Measurements from ENCODE around the gene RAB30.

The RAB30 gene

DNA sequence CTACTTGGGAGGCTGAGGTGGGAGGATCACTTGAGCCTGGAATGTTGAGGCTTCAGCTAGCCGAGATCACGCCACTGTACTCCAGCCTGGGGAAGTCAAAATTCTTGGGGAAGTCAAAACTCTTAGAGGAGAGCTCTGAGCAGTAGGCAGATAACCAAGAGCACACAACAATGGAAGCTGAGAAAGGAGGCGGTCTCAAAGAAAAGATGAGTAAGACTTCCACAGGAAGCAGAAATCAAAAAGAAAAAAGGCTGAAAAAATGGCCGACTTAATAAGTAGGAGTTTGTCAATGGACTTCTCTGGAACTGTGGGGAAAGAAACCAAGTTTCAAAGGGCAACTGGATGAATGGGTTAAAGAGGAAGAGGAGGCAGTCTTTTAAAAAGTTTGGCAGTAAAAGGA is 32.1 kb downstream of the RAB30 start:
- DNase-seq (ENCODE audit: low read depth, low spot score), result no peak

DNA sequence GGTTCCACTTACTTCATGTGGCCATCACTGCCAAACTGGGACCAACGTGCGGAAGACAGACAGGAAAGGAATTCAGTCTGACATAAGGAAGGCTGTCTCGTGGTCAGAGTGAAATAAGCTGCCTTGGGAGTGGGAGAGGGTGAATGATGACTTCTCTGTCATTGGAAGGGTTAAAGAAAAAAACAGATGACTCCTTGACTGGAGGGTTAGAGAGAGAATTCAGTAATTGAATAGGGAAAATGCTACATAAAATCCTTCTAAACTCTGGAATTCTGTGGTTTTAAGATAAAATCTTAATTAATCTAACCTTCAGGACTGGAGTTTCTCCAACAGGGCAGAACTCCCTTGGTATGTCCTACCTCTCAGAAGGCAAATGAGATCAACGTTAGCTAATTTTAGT is 33.8 kb downstream of the RAB30 start:
- no peak for DNase-seq (ENCODE audit: low read depth, low spot score)

DNA sequence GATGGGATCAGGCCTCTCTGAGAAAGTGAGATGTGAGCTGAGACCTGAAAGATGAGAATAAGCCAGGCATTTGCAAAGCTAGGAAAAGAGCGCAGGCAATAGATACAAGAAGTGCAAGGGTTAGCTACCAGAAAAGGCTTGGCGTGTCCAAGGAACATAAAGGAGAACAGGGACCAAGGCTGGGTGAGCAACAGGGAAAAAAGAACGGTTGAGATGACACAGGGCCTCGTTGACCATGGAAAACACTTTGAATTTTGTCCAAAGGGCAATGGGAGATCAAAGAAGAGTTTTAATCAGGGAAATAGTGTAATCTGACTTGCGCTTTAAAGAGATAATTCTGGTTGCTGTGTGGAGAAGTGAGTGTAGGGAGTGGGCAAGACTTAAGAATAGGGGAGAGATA is 35.0 kb downstream of the RAB30 start:
- DNase-seq (ENCODE audit: low read depth, low spot score), result no peak

DNA sequence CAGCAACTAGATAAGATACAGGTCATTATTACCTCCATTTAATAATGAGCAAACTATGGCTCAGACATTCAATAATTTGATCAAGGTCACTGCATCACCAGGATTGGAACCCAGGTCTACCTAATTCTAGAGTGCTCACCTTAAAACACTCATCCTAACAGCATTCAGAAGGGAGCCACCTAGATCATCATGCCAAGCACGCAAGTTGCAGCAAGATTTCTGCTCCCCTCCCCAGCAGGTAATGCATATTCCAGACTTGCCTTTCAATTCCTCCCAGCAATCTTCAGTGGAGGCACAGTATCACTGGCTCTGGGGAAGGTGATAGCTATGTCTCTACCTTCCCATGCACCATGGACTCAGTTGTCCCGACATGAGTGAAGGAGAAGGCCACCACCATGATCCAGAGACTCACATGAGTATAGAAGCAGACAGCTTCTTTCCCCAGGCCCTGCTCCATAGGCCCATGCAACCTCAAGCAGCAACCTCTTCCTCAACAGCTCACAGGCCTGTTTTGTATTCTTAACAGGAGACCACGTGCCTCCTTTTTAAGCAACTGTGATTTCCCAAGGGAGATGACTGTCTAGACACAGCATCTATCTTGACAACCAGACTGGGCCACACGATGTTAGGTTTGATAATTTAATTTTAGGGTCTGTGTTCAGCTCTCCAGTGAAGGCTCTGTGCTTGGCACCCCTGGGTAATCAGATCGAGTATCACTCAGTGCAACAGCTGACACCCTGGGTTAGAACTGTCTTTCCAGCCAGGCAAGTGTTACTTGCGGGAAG is 36.4 kb downstream of the RAB30 start:
- DNase-seq (ENCODE audit: low read depth, low spot score), result no peak

DNA sequence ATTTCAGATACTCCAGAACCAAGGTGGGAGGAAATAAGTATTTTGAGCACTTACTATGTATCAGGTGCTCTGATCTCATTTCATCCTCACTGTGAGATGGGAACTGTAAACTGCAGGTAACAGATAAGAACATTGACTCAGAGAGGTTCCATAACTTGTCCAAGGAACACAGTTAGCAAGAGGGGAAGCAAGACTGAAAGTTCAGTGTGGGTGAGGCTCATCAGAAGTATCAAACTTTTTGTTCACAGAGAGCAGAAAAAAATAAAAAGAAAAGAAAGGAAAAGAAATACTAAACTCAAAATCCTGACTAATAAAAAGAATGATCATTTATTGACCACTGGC is 37.1 kb downstream of the RAB30 start:
- no peak for DNase-seq (ENCODE audit: low read depth, low spot score)

DNA sequence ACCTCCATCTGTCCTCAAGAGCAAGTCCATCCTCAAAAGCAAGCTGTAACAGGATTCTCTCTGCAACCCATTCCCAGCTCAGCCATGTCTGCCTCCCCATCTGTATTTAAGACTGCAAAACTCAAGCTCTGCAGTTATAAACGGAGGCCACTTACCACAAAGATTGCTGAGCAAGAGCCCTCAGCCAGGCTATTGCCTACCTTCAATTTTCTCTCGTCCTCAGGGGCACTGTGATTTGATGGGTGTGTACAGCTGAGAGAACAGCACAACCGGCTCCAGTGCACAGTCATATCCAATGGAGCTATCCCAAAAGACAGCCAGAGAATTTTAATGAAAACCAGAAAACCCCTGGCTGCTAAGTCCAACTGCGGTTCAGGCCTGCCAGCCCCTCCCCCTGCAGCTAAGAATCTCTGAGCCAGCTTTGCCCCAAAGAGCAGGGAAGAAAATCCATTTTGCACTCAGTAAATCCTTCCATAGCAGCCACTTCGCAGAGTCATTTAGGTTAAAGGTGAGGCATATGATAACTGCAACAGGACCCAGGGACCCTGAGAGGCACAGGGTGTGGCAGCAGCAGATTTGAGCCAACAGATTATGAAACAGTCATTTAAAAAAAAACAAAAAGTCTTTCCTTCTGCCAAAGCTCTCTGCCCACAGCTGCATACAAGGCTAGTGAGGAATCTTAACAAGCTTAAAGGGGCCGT is 37.6 kb downstream of the RAB30 start:
- DNase-seq (ENCODE audit: low read depth, low spot score), result no peak

DNA sequence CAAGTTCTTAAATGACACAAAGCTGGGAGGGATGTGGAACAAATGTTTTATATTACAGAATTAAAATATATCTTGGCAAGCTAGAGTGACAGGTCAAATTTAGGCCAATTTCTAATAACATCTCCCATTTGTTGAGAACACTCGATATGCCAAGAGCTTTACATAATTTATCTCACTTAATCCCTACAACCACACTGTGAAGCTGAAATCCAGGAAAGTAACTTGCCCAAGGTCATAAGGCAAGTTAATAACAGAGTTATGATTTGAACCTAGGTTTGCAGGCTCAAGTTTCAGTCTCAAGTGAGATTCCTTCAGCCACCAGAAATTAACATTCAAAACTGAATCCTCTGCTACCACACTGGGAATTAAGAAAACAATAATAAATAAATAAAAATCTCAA is 38.3 kb downstream of the RAB30 start:
- no peak for DNase-seq (ENCODE audit: low read depth, low spot score)

DNA sequence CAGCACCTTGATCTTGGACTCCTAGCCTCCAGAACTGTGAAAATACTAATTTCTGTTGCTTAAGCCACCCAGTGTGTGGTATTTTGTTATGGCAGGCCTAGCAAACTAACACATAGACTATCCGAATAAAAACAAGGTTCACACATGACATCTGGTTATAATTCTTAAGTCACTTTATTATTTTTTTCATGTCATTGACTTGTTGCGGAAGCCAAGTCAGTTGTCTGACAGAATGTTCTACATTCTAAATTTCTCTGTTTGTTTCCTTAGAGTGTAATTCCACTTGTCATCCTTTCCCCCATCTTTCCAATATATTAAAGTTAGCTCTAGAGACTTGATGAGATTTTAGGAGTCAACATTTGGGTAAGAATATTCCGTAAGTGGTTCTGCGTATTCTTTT is 40.6 kb downstream of the RAB30 start:
- DNase-seq (ENCODE audit: low read depth, low spot score), result no peak

DNA sequence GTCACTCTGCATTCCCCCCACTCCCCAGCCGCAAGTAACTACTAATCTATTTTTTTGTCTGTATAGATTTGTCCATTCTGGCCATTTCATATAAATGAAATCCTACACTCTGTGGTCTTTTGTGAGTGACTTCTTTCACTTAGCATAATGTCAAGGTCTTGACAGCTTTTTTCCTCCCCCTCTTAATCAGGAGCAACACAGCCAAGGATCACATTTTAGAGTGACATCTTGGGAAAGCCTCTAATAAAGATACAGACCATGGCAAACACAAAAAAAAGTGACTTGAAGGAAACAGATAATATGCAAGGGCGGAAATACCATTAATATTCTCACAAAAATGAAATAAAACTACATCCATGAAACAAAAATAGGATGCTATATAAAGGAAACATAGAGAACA is 43.9 kb downstream of the RAB30 start:
- DNase-seq (ENCODE audit: low read depth, low spot score), result no peak

DNA sequence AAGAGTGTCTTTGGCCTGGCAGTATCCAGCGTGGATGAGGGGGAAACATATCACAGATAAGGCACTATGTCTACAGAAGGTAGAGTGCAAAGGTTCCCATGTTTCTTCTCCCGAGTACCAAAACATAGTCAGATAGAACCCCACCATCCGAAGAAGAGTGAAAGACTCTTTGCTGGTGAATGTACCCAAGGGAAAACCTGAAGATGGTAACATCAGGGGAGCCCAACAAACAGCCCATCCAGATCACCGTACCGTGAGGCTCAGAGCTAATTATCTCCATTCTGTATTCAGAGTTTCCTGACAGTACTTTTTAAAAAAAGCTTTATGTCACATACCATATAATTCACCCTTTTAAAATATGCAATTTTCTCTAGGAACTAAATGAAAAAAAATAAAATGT is 44.4 kb downstream of the RAB30 start:
- DNase-seq (ENCODE audit: low read depth, low spot score), result no peak

DNA sequence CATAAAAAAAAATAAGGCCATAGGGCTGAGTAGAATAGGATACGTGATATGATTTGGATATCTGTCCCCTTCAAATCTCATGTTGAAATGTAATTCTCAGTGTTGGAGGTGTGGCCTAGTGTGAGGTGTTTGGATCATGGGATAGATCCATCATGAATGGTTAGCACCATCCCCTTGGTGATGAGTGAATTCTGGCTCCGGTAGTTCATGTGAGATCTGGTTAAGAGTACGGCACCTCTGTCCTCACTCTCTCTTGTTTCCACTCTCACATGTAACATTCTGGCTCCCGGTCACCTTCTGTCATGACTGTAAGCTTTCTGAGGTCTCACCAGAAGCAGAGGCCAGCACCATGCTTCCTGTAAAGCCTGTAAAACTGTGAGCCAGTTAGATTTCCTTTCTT is 45.5 kb downstream of the RAB30 start:
- no peak for DNase-seq (ENCODE audit: low read depth, low spot score)

DNA sequence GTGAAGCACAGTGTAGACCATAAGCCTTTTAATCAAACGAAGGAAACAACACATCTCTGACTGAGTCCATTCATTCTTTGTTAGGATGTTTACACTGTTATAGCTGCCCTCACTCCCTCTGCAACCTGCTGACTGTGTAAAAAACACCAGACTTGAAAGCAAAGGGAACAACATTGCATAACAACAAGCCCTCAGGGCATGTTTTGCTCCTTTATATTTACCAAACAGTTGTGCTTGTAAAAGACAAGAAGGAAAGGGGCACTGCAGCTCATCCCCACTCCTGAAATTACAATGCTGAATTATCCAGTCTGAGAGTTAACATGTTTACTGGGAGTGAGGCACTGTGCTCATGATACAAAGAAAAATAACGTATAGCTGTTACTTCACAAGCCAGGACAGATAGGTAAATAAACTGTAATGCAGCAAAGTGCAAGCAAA is 46.4 kb downstream of the RAB30 start:
- no peak for DNase-seq (ENCODE audit: low read depth, low spot score)

DNA sequence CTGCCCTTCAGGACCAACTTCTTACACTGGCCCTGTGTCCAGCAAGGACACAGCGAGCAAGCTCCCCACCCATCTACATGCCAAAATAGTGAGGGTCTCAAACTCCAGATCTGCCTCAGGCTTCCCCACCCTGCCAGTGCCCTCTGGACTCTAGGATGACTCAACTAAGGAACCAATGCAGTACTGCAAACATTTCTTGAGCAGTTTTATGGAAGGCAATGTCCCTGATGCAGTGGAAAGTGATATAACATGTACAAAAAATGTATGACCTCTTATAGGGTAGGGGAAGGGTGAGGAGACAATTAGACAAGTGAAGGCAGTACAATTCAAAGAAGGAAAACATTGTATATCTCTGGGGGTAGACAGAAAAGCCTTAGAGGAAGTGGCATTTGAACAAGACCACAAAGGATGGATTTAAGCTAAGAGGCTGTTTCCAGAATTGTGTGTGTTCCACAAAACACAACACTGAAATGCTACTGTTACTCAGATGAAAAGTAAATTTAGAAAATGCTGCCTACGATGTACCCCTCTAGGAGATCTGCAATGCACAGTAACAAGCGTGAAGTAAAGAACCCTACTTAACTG is 47.3 kb downstream of the RAB30 start:
- DNase-seq (ENCODE audit: low read depth, low spot score), result no peak

DNA sequence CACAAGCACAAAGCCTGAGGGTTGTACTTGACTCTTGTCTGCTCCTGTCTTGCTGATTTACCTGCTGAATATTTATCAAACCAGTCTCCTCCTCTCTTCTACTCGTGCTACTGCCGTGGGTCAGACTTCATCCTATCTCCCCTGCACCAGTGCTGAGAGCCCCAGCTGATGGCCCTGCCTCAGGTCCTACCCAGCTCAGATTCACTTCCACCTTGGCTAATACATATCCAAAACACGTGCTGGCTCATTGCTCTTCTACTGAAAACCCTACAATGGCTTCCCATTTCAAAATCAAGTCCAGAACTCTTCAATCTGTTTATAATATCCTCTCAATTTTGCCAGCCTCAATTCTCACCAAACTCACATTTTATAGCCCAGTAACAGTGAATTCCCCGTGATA is 48.3 kb downstream of the RAB30 start:
- DNase-seq (ENCODE audit: low read depth, low spot score), result no peak

DNA sequence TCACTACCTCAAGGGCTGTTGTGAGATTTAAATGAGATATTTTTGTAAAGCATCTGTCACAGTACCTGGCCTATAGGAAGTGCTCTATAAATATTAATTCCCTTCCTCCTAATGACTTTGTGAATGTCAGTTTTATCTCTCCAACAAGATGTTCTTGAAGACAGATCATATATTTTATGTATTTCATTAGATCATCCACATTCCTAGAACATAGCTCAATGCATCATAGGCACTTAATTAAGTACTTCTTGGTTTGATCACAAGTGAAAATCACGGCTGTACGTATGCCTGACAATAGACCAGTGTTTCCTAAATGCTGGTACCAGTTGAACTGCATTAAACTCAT is 49.9 kb downstream of the RAB30 start:
- no peak for DNase-seq (ENCODE audit: low read depth, low spot score)

DNA sequence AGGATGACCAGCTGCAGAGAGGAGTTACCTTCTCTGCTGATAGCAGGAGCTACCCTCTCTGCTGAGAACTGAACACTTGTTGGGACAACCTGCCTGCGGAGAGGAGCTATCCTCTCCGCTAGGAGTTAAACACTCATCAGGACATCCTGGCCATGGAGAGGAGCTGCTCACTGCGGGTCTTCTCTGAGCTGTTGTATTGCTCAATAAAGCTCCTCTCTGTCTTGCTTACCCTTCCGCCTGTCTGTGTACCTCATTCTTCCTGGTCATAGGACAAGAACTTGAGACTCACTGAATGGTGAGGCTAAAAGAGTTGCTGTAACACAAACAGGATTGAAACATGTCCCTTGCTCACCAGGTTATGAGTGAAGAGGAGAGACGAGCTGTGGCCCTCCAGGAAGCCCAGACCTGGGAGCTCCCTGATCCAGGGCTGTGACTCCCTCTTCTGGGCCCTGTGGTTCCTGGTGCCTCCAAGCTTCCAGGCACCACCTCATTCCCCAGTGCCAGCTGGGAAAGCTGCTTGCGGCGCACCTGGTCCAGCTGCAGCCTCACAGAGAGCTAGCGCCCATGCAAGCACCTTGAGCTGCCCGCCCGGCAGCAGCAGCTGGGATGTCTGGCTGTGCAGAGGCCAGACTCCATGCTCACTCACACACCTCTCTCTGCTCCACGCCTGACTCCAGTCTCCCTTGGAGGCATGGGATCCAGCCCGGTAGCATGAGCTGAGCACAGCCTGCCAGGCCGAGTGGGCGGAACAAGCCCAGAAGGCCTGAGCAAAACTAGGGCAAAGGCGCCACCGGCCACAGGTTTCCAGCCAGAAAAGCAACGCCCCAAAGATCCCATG is 50.5 kb downstream of the RAB30 start:
- no peak for DNase-seq (ENCODE audit: low read depth, low spot score)

DNA sequence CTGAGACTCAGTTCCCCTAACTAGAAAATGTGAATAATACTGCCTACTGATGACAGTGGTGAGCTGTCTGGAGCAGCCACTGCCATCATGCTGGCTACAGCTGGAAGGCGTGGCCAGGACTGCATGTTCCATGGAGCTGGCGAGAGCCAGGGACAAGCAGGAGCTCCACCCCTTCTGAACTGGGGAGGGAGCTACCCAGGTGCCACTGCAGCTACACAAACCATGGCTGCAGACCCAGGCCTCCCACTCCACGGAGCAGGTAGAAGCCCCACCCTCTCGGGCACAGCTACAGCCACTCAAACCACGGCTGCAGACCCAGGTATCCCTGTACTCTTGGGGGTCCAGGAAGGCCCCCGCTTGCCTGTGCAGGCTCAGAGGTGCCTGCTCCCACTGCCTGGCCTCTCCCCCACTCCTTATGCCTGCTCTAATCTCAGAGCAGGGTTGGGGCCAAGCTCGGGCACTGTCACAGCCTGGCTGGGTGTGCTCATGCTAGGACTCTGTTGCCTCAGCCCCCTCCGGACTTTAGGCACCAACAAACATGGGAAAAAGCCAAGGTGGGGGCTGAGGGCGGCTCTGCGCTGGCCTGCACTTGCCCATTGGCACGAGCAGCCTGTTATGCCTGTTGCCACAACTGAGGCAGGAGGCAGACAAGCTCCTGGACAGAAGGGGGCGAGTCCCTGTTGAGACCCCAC is 51.7 kb downstream of the RAB30 start:
- DNase-seq (ENCODE audit: low read depth, low spot score), result no peak

DNA sequence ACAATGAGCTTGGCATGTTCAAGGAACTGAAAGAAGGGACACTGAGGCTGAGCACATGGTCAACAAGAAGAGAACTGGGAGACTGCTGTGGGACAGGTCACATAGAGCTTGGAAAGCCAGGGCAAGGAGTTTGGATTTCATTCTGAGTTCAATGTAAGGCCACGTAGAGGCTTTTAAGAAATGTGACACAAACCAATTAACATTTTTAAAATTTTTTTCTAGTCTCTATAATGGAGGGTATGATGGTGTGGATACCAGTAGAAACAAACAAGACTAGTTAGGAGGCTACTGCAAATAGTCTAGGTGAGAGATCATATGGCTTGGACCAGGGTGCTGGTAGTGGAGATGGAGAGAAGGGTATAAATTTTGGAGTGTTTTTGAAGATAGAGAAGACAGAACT is 56.7 kb downstream of the RAB30 start:
- DNase-seq (ENCODE audit: low read depth, low spot score), result no peak

DNA sequence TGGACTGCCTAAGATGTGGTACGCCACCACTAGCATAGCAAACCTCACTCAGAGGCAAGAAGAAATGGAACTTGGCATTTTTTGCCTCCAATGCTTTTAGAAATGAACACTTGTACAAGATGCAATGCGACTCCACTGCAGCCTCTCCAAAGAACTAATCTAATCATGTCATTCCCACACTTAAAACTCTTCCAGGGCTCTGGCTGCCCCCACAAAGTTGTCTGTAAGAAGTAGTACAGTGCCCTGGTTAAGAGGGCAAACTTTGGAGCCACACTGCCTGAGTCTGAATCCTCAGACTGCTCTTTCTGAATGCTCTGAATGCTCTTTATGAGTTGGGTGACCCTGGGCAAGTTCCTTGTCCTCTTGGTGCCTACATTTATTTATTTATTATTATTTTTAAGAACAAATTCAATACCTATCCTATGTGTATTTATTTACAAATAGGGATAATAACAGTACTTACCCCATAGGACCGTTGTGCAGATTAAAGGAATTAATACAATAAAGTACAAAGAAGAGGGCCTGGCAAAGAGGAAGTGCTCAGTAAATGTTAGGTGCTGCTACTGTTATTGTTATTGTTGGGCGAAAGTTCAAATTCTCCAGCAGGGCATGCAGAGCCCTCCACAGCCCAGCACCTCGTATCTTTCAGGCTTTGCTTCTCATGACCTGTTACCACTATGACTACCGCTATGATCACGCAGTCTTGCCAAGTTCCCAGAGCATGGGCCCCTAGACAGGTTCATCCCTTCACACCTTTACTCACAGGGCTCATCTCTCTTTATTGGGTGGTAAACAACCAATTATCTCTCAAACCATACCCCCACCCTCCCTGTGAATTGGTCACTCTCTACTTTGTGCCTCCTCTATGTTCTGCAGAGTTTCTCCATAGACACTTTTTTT is 59.3 kb downstream of the RAB30 start:
- DNase-seq (ENCODE audit: low read depth, low spot score), result no peak

DNA sequence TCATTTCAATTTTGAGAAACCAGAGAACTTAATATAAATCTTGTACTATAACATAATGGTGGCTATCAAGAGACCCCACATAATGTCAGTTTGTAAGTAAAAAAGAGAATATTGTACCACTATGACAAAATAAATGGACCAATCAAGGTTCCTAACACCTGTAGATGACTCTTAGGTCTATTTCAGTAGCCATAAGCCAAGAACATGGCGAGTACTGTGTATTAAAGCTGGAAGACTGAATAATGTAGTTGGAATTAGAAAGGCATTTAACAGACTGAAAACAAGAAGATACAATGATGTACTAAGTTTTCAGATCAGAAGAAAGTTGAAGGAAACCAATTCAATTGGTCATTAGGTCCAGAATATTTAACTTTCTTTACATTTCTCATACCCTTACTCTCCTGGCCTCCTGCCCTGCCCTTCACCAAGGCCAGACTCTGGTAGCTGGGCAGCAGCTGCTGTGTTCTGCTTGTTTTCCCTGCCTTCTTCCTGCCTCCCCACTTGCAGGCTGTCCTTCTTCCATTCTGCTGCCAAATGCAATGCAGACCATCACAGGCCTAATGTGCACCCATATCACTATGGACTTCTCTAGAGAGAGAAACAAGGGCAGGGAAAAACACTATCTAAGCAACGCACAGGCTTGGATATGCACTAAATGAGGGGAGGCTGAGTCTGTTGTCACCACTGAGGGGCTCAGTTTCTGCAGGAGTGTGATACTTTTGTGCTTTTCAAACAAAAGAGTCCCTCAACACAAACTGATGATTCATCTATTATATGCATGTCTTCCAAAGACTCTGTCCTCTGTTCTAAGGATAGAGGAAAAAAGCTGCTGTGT is 60.1 kb downstream of the RAB30 start:
- DNase-seq (ENCODE audit: low read depth, low spot score), result no peak

Measured in iPS DF 19.7 (cell line).